NK-92 treated with Interleukin-12 subunit alpha and Interleukin-12 subunit beta, amount 100 ng/mL, for 24 hours (cell line): Measurements from ENCODE around the gene DNAI4.
"Not testable (repeated sequence)": the region's sequence is repeated elsewhere in the genome, so short reads cannot be mapped to it uniquely, and the experiment has no call there.

Experiments
- DNase-seq: peaks from one replicate; lab custom pipeline; 2025; lab: John Stamatoyannopoulos, UW

The DNAI4 gene

GRCh38 chr1:66929691-66929998 lies 5.0 kb upstream of the DNAI4 start:
- DNase-seq, result no peak

DNA sequence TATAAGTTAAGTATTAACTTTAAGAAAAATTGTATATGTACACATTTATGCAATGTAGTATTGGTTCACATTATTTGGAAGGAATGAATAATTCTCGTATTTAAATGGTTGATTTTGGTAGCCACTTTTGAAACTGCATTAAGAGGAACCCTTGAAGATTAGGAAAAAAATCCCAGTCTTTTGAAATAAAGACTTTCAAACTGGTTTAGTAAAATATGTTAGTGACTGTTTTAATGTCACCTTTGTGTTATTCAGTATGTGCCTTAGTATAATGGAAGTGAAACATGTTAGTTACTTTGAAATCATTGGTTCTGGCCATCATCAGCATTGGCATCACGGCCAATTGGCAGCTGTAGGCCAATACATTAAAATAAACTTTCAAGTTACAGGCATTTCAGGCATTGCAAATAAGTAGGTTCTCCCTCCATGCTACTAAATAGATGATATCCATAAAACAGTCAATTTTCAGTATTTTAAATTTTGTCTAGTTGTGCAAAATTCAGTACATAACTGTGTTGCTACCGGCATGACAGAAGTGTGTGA lies 4.6 kb upstream of the DNAI4 start:
- DNase-seq, result no peak

DNA sequence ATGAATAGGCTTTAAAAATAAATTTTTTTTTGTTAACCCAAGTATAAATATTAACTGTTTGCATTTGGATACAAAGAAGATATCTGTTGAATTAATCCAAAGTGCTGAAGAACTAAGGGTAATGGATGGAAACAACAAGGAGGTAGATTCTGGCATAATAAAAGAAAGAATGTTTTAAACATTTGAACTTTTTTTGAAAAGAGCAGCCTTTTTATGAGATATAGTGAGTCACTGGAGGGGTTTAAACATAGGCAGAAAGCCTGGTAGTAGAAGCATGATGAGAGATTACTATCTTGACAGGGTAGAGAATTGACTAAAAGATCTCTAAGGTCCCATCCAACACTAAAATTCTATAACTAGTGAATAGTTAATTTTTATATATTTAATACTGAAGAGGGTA lies 2.9 kb upstream of the DNAI4 start:
- no peak for DNase-seq

- no peak for DNase-seq
Measured at GRCh38 chr1:66925944-66926343, 1.3 kb upstream of the DNAI4 start.

DNA sequence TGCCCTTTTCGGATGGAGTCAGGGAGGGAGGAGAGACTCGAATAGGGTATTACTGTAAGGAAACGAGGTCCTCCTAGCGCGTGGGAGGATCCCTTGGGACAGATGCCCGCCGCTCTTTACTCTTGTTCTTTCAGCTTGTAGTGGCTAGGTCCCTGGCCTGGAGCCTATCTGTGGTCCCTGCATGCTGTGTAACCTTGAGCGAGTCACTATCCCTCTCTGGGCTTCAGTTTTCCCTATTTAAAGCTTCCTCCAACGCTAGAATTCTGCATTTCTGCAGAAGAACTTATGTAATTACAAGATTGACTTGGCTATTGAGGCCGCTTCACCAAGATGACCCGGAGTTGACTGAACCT lies 878 bp upstream of the DNAI4 start:
- no peak for DNase-seq

- no peak for DNase-seq
Measured at GRCh38 chr1:66920543-66920942, 4.1 kb downstream of the DNAI4 start.

DNA sequence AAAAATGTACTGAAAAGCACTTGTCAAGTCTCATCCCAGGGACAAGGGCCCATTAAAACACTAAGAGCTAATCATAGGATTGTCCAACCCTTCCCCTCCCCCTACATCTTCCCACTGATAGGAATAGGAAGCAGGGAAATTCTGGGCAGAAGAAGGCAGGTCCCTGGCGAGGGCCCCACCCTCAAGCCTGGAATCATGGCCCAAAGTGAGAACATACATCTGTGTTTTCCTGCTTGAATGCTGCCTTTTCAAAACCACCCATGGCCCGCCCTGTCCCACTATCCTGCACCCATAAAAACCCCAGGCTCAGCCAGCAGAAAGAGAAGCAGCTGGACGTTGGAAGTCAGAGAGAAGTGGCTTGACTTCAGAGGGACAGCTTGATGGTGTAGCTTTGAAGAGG lies 4.8 kb downstream of the DNAI4 start:
- no peak for DNase-seq

- DNase-seq, result no peak
Measured at GRCh38 chr1:66919063-66919462, 5.6 kb downstream of the DNAI4 start.

DNA sequence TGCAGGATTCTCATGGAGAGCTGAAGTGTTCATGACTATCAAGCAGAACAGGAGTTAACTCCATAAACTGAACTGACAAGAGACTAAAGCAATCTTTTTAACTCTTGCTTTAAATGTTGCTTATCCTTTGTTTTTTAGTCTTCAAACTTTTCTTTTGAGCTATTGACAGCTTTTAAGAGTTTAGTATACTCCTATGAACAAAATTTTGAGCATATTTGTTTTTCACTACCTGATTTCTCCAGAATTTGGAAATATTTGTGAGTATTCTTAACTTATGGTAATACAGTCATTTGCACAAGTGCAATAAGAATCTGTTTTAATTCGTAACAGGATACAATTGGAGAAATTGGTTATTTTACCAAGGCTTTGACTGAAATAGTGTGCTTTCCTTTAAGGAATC lies 7.2 kb downstream of the DNAI4 start:
- DNase-seq, result no peak

DNA sequence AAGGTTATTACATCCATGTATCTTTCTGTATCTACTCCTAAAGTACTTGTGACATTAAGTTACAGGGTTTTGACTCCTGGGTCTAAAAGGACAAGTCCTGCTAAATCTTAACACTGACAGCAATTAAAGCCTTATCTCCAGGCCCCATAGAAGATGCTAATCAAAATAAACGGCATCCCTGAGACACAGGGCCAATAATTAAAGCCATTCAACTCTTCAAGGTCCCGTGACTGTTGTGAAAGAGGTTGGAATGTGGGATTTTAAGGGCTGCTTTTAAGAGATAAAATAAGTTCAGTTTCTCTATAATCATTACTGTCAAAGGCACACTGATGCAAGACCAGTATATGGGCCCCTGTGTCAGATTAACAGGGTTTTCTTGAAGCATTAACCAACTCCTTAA lies 8.3 kb downstream of the DNAI4 start:
- DNase-seq, result no peak

DNA sequence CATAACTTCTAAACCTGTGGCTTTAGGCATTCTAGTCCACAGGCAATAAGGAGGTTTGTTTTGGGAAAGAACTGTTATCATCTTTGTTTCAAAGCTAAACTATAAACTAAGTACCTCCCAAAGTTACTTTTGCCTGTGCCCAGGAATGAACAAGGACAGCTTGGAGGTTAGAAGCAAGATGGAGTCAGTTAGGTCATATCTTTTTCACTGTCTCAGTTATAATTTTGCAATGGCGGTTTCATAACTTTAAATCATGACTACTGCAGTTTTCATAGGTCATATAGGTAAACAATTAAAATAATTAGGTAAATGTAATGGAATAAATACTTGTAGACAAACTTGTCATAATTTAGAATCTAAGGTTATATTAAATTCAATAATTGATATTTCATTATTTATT lies 9.5 kb downstream of the DNAI4 start:
- not testable (repeated sequence) for DNase-seq

DNA sequence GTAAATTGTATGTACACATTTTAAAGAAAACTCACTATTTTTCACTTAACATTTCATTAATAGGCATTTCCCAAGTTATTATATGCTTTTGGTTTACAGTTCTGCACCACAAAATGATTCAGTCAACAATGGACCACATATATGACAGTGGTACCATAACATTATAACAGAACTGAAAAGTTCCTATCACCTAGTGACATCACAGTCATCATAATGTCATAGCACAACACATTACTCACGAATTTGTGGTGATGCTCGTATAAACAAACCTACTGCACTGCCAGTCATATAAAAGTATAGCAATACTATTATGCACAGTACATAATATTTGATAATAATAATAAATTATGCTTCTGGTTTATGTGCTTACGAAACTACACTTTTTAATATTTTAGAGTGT lies 30.9 kb downstream of the DNAI4 start:
- DNase-seq, result no peak

DNA sequence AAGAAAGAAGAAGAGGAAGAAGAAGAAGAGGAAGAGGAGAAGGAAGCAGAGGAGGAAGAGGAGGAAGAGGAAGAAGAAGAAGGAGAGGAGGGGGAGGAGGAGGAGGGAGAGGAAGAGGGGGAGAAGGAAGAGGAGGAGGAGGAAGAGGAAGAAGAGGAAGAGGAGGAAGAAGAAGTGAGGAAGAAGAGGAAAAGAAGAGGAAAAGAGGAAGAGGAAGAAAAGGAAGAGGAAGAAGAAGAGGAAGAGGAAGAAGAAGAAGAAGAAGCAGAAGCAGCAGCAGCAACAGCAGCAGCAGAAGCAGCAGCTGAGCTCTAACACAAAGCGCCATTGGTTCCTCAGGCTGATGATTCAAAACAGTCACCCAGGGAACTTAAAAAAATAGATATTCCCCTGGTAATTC lies 34.0 kb downstream of the DNAI4 start:
- no peak for DNase-seq

DNA sequence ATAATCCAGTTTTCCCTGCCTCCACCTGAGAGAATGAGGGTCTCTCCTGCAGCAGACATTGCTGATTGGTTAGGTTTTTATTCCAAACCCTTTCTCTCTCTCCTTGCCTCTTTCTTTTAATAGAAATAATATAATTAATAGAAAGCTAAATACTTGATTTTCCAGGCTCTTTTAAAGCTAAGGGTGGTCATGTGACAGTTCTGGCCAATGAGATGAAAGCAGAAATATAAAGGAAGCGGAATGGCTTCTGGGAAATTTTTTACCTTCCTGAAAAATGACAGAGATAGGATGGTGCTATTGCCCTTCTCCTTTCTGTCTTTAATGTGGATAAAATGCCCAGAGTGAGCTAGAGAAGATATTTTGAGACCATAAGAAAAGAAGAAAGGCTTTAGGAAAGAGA lies 35.6 kb downstream of the DNAI4 start:
- no peak for DNase-seq

DNA sequence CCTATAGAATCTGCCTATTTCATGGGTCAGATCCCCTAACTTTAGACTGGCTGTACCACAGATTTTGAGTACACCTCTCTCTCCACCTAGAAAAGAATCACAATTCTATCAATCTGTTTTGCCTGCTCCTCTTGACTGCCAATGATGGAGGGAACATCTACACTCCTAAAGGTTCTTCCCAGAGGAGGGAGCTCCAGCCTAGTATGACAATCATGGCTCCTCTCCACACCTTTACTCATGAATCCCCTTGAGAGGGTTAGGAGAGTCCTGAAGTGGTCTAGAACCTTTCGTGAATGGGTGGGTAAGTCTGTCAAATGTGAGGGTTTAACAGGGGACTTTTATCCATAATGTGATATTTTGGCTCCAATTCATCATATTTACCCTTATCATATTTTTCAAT lies 48.0 kb downstream of the DNAI4 start:
- DNase-seq, result no peak

DNA sequence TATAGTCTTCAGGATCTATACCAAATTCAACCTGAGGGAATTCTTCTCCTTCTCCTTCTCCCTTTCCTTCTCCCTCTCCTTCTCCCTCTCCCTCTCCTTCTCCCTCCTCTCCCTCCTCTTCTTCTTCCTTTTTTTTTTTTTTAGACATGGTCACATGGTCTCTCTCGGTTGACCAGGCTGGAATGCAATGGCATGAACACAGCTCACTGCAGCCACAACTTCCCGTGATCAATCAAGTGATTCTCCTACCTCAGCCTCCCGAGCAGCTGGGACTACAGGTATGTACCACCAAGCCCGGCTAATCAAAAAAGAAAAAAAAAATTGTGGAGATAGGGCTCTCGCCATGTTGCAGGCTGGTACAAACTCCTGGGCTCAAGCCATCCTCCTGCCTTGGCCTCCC lies 51.5 kb downstream of the DNAI4 start:
- DNase-seq, result no peak

- DNase-seq, result not testable (repeated sequence)
Measured at GRCh38 chr1:66872024-66872423, 52.6 kb downstream of the DNAI4 start.

DNA sequence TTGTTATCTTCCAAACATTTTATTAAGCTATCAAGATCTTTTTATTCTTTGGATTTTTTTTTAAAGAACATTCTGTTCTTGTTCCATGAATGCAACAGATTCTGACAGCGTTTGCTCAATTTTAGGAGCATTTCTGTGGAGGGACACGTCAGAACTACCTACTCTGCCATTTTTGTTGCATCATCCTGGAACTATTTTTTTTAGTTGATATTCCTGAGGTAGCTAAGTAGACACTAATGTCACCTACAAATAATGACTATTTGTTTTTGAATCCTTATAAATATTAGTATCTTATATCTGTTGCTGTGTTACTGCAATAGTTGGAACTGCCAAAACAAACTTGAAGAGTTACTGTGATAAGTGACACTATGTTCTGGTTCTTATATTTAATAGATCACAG lies 57.2 kb downstream of the DNAI4 start:
- no peak for DNase-seq

DNA sequence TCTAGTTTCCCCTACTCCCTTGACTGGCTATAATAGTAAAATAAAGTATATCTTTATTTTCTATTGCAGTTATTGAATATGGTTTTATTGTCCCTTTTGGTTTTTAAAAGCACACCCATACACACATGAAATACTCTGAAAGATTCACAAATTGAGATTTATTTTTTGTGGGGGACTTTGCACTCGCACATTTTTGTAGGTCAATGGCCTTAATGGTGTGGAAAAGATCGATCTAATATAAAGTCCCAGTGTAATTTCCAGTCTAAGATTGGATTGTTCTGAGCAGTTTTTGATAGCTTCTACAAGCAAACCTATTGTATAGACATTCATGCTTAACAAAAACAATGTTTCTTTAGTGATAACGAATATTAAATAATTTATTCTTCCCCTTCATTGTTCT lies 64.1 kb downstream of the DNAI4 start:
- DNase-seq, result no peak

DNA sequence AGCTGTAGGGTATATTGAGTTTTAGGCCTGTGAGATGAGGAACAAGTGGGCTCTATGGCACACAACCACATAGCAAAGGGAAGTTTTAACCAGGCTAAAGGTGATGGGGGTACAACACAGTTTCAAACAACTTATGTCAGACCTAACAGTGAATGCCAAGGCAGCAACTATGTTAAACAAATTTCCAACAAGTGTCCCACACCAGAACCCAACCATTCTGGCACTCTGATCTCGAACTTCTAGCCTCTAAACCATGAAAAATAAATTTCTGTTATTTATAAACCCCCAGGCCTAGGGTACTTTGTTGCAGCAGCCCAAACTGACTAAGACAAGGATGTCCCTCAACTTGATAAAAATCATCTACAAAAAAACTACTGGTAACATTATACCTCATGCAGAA lies 71.3 kb downstream of the DNAI4 start:
- DNase-seq, result no peak

GRCh38 chr1:66852870-66853269 lies 71.8 kb downstream of the DNAI4 start:
- DNase-seq, result no peak

GRCh38 chr1:66850989-66851388 lies 73.7 kb downstream of the DNAI4 start:
- no peak for DNase-seq

DNA sequence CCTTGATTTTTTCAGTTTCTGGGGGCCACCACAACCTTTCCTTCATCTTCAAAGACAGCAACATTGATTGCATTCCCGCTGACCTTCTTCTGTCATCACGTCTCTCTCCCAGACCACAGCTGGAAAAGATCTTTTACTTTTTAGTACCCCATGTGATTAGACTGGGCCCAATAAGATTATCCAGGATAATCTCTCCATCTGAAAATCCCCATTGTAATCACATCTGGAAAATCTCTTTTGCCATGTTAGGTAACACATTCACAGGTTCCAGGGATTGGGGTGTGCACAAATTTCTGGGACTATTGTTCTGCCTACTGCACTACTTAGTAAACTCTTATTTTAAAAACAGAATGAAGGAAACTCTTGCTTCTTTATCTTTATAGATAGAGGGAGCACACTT lies 76.5 kb downstream of the DNAI4 start:
- DNase-seq, result no peak

DNA sequence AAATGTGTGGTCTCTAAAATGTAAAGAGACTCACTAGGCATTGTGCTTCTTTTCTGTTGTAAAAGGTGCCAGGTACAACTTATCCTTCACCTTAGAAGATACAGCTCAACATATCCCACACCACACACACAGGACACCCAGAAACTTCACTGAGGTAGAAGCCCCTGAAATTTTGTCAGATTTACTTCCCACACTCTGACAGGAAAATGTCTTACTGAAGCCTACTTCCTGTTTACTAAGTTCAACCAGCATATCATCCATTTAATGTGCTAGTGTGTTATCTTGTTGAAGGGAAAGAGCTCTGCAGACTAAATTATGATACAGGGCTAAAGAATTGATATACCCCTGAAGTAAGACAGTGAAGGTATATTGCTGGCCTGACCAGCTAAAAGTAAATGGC lies 83.7 kb downstream of the DNAI4 start:
- no peak for DNase-seq

GRCh38 chr1:66834926-66835325 lies 89.7 kb downstream of the DNAI4 start:
- DNase-seq, result no peak
